GM12892 (cell line): Measurements from ENCODE around the gene PSMB4.

Experiments used
- POLR2A ChIP-seq: IDR thresholded peaks from 2 replicates; pipeline ENCODE4 v1.6.1; 2011; ENCODE audit warnings: low read depth, low read length, control low read depth
- POLR2AphosphoS5 ChIP-seq: IDR thresholded peaks from 2 replicates; pipeline ENCODE4 v1.6.1; 2011; ENCODE audit warnings: low read depth, low read length, control low read depth
- TAF1 ChIP-seq: IDR thresholded peaks from 2 replicates; pipeline ENCODE4 v1.6.1; 2011; ENCODE audit warnings: low read depth, mild to moderate bottlenecking, control low read depth, low read length, borderline replicate concordance

DNA sequence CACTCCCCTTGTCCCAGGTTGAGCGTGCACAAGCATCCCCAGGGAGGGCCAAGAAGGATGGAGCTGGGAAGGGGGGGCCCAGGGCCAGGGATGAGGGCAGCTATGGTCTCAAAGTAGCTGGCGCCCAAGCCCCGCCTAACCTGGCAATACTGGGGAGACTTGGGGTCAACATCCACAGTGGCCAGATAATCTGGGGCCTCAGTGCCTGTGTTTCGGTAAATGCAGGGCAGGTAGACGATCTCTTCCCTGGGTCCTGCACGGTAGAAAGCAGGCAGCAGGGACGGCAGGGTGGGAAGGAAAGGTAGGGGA lies 30.1 kb upstream of the PSMB4 start:
- TF ChIP-seq POLR2A, result no peak
- no peak for TF ChIP-seq POLR2AphosphoS5
- TF ChIP-seq TAF1, result no peak
